Suprapubic skin (tissue), 3 donors: ENCODE measurements around the gene SLC50A1.

Experiments
- CTCF ChIP-seq, 2 donors: fragments of 200-600 bp in 1 of 2; fragments of 450-650 bp in 1 of 2; sonication (generic) in 1 of 2; IDR thresholded peaks; one replicate each; pipeline ENCODE4 v1.5.1; 2016 to 2019; ENCODE audit warnings: antibody characterized with exemption in 2 of 2, mild to moderate bottlenecking in 1 of 2, moderate library complexity in 1 of 2
- POLR2AphosphoS5 ChIP-seq, 3 donors: sonication (generic); formaldehyde crosslinking; IDR thresholded peaks; one replicate each; pipeline ENCODE4 v1.6.1; 2017; ENCODE audit warnings: antibody characterized with exemption in 3 of 3

- TF ChIP-seq CTCF (IDR thresholded peaks at IDR 0.05) (no peak), POLR2AphosphoS5 (IDR thresholded peaks at IDR 0.05) (no peak)
These were observed 9.6 kb upstream of the SLC50A1 start for GRCh38 chr1:155125946-155126555.
